ENCODE results near the gene FBLN2.

The FBLN2 gene

GRCh38 chr3:13665582-13666226, 116.8 kb downstream of the FBLN2 start:
- peak; percentile 37 for DNase-seq (ENCODE audit: low spot score)

DNA sequence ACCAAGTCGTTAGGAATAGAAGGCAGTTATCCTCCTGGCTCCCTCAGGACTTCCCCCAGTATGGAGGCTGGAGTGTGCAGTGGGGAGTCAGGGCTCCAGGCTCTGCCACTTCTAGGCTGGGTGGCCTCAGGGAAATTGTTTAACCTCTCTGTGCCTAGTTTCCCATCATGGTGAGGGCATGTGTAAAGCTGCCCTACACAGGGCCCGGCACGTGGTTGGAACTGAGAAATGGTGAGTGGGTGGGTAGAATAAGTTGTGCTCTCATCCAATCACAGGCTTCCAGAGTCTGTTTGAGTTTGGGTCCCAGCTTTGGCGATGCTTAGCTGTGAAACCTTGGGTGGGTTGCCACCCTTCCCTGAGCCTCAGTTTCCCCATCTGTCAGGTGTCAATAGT, 117.3 kb downstream of the FBLN2 start:
- DNase-seq (ENCODE audit: low spot score) = no peak

DNA sequence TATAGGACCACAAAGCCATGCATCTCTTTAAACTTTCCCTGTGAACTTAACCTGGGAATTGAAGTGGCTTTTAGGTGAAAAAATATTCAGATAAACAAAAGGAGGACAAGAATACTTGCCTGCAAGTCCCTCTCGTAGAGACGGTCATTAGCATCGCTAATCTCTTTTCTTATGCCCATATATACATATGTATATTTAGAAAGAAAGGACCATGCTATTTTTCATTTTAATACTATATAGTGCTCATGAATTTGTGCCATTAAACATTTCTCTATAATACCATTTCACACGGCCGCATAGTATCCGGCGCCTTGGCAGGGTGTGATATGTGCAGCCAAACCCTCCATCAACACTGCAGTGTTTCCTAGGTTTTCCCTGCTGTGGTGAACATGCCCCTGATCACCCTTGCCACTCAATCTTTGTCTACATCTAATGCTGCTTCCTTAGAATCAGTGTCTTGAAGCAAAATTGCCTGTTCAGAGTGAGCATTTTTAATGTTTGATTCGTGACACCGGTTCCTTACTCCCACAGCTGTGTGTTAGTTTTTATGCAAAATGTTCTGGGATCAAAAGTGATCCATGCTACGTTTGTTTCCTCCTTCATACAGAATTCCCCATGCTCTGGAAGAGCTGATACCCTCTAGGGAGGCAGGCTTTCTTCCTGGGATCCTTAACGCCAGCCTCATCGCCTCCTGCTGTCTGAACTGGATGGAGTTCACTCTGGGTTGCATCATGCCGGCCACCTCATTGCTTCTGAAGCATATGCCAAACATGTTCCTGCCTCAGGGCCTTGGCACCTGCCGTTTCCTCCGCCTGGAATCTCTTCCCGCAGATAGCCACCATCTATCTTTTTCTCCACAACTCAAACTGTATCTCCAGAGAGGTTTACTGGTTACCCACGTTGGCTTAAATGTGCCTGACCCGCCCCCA, 118.1 kb downstream of the FBLN2 start:
- DNase-seq (ENCODE audit: low spot score) = peak; percentile 24

DNA sequence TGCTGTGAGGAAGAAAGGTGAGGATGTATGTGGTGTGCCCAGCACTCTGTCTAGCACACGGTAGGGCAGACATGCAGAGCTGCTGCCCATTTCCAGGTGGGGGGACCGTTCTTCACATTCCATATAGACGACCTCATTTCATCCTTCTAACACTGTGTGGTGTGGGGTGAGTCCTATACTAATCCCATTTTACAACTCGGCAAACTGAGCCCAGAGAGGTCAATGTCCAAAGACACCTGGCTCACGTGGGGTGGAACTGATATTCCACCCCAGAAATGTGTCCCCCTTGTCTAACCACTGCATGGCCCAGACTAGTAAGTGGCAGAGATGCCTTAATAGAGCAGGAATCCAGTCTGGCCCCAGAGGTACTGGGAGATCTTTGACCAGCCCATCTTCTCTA, 119.2 kb downstream of the FBLN2 start:
- no peak for DNase-seq (ENCODE audit: low spot score)

DNA sequence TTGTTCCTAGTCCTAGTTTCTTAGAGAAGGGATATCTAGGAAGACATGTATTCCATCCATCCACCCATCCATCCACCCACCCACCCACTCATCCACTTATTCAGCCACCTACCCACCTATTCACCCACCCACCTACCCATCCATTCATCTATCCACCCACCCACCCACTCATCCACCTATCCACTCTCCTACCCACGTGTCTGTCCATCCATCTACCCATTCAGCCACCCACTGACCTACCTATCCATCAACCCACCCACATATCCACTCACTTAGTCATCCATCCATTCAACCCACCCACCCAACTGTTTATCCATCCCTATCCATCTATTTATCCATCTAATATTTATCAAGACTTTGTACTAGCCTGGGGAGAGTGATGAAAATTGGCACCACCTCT, 120.5 kb downstream of the FBLN2 start:
- DNase-seq (ENCODE audit: low spot score) = no peak

DNA sequence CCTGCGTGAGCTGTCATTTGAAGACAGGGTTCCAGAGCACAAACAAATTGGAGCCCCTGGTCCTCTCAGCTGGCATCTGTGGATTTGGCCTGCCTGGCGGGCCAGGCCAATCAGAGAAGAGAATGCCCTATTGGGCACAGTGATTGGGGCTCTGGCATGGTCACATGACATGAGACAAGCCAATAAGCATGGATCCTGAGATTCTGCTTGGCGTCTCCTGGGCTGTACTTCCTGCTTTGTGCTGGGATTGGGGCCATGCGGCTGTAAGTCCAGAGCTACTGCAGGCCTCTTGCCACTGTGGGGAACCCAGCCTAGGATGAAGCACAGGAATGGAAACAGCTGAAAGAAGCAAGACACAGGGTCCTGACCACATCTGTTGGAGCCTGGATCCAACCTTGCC, 121.4 kb downstream of the FBLN2 start:
- DNase-seq (ENCODE audit: low spot score) = no peak

DNA sequence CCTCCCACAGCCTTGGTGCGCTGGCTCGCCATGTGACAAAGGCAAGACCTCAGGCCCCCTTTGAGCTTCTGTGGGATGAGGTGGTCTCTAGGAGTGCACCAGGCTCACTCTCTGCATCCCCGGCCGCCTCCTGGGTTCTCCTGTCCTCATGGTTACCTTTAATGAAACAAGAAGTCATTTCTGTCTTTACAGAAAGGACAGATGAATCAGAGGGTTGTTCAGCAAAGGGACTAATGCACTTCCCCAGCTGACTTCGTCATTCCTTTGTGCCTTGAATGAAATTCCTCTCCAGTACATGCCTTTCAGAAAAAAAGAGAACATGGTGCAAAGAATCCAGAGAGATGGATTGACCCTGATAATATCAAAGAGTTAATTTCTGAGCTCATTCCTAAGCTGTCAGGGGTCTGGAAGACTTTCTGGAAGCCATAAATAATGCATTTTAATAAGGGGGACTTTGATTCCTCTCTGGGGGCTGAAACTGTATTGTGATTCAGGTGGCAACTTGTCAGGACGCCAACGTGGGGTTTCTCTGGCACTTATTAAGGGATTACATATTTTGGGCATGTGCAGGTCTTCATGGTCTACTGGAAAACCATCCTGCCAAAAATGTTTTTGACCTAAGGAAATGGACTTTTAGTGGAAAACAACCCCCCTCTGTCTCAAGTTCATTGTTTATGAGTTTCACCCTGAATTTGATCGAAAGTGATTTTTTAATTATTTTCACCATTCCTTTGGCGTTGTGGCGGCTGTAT, 122.7 kb downstream of the FBLN2 start:
- DNase-seq (ENCODE audit: low spot score) = peak; percentile 84

- DNase-seq (ENCODE audit: low spot score) = peak; percentile 30
Measured at GRCh38 chr3:13673207-13673606, 124.3 kb downstream of the FBLN2 start.

DNA sequence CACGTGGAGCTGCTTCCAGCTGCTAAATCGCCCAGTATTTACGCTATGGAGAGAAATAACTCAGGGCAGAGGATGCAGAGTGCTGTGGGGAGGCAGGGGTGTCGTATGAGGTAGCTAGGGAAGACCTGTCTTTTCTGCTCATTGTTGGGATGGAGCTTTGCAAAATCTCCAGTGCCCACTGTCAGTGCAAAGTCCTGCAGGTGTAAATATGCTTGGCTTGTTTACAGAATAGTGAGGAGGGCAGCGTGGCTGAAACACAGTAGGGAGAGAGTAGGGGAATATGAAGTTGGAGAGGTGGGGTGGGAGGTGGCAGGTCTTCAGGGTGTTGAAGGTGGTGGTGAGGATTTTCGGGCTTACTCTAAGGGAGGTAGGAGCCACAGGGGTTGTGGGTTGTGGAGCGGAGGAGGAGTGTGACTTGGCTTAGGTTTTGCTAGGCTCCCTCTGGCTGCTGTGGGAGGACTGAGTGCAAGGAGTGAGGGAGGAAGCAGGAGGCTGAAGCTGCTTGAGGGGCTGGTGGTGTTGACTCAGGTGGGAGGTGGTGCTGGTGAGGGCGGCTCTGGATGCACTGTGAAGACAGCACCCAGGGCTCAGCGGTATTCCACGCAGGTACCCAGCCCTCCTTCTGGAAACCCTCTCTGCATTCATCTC, 125.7 kb downstream of the FBLN2 start:
- DNase-seq (ENCODE audit: low spot score) = no peak

DNA sequence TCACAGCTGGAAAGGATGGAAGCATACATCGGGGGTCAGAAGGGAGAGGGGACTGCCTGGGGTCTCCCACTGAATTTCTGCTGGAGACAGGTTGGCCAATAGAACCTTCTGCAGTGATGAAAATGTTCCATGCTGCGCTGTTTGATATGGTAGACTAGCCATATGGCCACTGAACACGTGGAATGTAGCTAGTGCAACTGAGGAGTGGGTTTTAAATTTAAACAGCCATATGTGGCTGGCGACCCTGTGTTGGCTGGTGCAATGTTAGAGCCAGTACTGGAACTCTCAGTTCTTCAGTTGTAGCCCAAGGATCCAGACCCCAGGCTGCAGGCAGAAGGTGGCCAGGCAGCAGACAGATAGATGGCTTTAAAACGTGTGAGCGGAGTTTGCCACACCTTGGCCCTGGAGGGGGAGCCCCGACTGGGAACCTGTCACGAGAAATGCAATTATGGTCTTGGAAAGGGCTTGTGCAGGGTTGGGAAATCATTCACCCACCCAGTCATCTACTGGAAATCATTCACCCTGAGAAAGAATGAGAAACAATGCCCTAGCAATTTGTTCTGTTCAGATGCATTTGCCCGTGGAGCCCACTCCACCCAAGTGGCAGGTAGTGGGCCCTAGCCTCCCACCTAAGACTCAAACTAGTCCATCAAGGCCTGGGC, 127.6 kb downstream of the FBLN2 start:
- peak; percentile 77 for DNase-seq (ENCODE audit: low spot score)

- no peak for DNase-seq (ENCODE audit: low spot score)
Measured at GRCh38 chr3:13677272-13677671, 128.3 kb downstream of the FBLN2 start.

- DNase-seq (ENCODE audit: low spot score) = no peak
Measured at GRCh38 chr3:13681931-13682330, 133.0 kb downstream of the FBLN2 start.

DNA sequence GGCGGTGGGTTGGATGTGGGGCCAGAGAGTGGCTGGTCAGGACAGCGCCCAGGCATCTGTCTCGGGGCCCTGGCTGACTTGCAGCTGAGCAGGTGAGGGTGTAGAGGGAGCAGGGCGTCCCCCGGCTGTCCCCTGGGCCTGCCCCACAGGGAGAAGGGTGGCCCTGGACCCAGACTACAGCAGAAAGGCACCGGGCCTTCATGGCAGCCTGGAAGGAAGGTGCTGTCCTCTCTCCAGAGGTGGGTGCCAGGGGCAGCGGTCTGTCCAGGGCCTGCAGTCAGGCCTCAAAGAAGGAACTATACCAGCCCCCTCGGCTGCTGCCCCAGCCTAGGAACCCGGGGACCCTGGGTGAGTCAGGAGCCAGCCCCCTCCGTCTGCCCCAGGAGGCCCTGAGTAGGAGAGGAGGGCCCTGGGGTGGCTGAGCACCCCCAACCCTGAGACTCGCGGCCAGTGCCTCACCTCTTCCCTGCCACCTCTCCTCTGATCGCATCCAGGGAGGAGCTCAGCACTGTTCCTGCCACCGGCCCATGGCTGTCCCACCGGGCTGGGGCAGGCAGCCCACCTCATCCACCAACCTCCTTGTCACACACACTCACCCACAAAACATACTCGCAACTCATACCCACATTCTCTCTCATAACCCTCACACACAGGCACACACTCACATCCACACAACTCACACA, 133.5 kb downstream of the FBLN2 start:
- no peak for DNase-seq (ENCODE audit: low spot score)

GRCh38 chr3:13683288-13683687, 134.4 kb downstream of the FBLN2 start:
- DNase-seq (ENCODE audit: low spot score) = no peak

- no peak for DNase-seq (ENCODE audit: low spot score)
Measured at GRCh38 chr3:13683772-13684171, 134.8 kb downstream of the FBLN2 start.

GRCh38 chr3:13684350-13684749, 135.4 kb downstream of the FBLN2 start:
- DNase-seq (ENCODE audit: low spot score) = no peak

DNA sequence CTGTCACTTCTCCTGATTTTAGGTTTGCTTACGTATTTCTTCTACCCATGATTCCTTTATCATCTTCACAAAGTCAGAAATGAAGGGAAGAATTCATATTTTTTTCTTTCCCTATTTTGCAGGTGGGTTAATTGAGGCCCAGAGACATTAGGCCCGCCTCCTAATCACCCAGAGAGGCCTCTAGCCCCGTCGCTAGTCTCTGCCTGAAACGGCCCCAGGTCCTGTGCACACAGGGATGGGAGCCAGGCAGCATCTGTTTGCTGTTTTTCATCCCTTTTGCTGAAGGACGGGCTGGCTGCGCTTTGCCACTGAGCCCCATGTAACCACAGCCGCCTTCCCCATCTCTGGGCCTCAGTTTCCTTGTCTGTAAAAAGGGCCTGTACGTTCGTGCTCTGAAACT, 135.9 kb downstream of the FBLN2 start:
- no peak for DNase-seq (ENCODE audit: low spot score)

GRCh38 chr3:13685721-13686120, 136.8 kb downstream of the FBLN2 start:
- DNase-seq (ENCODE audit: low spot score) = no peak

DNA sequence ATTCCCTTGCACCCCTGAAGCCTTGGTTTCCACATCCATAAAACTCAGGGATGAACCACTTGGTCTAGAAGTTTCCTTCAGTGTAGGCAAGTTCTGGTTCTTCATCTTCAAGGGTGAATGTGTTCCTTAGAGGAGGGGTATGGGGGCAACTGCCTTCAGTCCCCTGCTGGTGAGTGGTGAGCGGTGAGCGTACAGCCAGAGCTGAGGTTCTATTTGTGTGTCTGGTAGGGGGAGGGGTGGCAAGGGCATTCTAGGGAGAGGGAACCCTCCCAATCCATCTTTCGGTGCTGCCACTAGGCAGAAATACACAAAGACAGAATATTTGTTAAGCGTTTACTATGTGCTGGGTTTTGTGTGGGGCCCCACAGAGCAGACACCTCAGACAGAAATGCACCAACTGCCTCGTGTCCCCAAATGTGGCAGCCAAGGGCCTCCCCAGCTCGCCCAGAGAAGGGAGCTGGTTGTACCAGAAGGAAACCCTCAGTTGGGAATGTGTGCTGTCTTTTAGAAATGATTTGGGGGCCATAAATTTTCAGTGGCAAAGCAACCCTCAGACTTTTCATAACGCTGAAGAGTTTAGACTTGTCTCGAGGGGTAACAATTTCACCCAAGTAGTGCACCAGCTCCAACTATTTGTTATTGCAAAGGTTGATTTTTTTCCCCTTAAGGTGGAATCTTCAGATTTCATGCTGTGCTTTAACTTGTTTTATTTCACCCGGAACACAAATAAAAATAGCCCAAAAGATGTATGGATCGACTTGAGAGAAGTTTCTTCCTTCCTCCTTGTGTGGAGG, 137.6 kb downstream of the FBLN2 start:
- DNase-seq (ENCODE audit: low spot score) = no peak

GRCh38 chr3:13687517-13687943, 138.6 kb downstream of the FBLN2 start:
- DNase-seq (ENCODE audit: low spot score) = no peak
